Measurements from ENCODE around the gene RIMBP2.

DNA sequence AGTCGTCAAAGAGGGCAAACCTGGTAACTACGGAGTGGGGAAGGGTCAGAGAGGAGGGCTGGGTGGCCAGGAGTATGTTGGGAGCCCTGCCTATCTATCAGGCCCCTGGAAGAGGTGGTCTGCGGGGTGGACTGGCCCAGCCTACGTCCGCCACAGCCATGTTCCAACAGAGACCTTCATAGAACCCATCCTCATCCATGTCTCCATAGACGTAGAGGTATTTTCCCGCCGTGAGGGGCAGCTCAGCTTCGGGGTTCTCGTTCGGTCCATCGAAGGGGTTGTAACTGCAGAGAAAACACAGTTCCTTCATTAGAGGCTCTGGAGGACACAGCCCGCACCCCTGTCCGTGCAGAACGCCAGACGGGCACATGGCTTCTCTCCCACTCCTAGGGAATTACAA lies 271.1 kb downstream of the RIMBP2 start:
- TF ChIP-seq, protein P1, sequence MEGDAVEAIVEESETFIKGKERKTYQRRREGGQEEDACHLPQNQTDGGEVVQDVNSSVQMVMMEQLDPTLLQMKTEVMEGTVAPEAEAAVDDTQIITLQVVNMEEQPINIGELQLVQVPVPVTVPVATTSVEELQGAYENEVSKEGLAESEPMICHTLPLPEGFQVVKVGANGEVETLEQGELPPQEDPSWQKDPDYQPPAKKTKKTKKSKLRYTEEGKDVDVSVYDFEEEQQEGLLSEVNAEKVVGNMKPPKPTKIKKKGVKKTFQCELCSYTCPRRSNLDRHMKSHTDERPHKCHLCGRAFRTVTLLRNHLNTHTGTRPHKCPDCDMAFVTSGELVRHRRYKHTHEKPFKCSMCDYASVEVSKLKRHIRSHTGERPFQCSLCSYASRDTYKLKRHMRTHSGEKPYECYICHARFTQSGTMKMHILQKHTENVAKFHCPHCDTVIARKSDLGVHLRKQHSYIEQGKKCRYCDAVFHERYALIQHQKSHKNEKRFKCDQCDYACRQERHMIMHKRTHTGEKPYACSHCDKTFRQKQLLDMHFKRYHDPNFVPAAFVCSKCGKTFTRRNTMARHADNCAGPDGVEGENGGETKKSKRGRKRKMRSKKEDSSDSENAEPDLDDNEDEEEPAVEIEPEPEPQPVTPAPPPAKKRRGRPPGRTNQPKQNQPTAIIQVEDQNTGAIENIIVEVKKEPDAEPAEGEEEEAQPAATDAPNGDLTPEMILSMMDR (IDR thresholded peaks at IDR 0.05): no peak
- TF ChIP-seq EZH2phosphoT487 (IDR thresholded peaks at IDR 0.05): no peak
